CD1c-positive myeloid dendritic cell (primary cell): ENCODE results near the gene LUM.

Experiments
- DNase-seq: peaks from one replicate; pipeline ENCODE4 v3.0.0-alpha.2; 2016; ENCODE audit errors: extremely low spot score

Gene LUM, protein sequence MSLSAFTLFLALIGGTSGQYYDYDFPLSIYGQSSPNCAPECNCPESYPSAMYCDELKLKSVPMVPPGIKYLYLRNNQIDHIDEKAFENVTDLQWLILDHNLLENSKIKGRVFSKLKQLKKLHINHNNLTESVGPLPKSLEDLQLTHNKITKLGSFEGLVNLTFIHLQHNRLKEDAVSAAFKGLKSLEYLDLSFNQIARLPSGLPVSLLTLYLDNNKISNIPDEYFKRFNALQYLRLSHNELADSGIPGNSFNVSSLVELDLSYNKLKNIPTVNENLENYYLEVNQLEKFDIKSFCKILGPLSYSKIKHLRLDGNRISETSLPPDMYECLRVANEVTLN

GRCh38 chr12:91111366-91112325 is at the start of gene LUM:
LUM (minus strand) TSS chr12:91111494; CDS start chr12:91108979, 2,515 bp downstream.
- no peak for DNase-seq

DNA sequence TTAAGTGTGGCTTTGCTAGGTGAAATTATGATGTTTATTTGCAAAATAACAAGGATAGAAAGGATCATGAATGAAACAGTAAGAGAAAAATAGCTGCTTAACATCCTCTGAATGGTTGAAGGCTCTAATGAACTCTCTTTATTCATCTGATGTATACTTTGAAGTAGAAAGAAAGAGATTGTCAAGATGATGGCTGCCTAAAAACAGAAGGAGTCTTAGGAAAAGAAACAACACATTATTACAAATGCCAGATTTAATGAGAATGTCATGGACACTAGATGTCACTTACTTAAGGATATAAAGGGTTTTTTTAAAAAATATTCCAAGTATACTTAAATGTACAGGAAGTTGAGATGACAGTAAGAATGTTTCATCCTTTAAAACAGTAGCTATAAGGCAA is 49.7 kb upstream of the LUM start:
- no peak for DNase-seq

DNA sequence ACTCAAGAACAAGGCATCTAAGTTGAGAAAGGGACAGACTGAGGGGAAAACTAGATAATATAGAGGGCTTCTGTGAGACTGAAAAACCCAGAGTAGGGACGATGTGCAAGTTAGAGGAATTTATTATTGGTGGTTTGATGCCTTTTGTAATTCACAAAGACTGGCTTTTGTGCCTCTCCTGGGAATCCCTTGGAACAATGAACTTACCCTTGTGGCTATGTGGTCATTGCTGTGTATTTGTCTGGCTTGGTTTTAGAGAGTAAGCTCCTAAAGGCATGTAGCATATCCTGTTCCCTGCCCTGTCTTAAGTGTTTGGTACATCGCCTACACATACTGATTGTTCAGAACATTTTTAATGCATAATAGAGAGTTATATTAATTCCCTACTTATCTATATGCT is 44.7 kb upstream of the LUM start:
- no peak for DNase-seq

GRCh38 chr12:91154131-91154530 is 42.8 kb upstream of the LUM start:
- DNase-seq = no peak

- DNase-seq = no peak
These were observed 32.8 kb upstream of the LUM start for GRCh38 chr12:91144053-91144452.

GRCh38 chr12:91143206-91143605 is 31.9 kb upstream of the LUM start:
- DNase-seq = no peak

DNA sequence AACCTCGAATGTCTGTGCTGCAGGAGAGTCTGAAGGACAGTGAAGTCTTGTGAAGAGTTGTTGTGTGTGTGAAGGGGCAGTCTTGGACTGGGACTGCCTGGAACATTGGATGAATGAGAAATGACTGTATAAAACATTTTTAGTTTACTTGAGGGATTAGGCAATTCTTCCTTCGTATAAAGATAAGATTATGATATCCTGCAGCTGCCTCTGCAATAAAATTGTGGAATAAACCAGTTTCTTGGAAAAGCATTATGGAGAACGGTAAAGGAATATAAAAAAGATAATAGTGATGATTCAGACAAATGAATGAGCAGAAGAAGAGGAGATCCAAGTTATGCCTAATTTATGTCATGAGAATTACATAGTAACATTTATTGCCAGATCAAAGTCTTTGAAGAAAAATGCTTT is 30.9 kb upstream of the LUM start:
- no peak for DNase-seq

GRCh38 chr12:91140026-91140931 is 29.0 kb upstream of the LUM start:
- DNase-seq = no peak

DNA sequence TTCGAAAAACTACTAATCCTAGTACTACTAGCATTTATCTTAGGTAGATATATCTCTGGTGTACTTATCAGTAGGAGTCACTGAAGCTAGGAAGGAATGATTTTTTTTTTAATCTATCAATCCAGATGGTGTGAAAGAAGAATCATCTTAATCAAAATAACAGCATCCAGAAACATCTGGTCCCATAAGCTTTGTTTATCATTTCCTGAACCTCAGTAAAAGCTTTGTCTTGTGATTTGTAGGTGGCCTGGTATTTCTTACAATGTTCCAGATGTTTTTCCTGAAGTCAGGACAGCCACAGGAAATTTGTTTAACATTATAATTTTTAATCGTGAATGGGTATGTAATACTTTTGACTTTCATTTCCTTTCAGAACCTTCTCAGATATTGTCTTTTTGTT is 28.0 kb upstream of the LUM start:
- DNase-seq = no peak

- no peak for DNase-seq
These were observed 27.1 kb upstream of the LUM start for GRCh38 chr12:91138337-91138920.

DNA sequence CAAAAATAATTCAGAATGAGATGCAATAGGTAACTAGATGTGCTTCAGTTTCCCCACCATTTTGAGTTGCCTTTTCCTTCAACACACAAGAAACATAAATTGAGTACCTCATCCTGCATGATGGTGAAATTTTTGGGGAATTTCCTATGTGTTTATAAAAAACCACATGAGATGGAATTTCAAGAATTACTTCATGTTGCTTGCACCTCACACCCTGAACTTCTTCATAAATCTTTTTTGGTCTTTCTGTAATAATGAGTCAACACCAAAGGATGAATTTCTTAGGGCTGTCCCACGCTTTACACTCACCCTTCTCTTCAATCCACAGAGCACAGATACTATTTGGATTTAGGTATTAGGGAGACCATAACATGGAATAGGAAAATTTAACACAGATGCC is 22.6 kb upstream of the LUM start:
- no peak for DNase-seq

GRCh38 chr12:91129662-91130362 is 18.5 kb upstream of the LUM start:
- DNase-seq = no peak

DNA sequence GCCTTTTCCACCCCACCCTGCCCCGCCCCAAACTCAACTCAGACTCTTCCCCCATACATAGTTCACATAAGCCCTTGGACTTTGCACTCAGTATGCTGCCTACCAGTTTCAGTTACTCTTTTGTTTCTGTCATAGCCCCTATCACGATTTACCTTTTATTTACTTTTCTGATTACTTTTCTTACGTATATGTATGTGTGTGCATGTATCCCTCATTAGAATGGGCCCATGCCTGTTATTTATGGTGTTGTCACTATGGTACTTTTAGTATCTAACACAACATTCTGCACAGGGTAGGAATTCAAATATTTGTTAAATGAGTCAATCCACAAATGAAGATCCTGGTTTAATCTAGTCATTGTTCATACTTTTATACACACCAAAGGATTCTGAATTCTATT is 16.5 kb upstream of the LUM start:
- DNase-seq = no peak

DNA sequence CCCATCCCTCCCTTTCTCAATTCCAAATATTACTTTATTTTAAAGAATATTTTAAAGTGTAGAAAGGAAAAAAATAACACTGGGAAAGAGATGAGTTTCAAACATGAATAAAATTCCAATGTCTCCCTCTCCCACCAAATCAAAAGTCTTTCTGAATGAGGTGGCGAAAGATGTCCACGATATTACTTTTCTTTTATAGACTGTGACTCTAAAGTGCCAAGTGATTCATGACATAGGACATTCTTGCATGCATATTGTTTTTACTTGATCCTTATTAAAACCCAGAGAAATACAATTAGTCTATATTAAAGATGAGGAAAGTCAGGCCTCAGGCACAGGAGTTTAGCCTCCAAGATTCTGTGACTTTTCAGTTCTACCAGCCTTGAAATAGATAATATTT is 16.0 kb upstream of the LUM start:
- DNase-seq = no peak

DNA sequence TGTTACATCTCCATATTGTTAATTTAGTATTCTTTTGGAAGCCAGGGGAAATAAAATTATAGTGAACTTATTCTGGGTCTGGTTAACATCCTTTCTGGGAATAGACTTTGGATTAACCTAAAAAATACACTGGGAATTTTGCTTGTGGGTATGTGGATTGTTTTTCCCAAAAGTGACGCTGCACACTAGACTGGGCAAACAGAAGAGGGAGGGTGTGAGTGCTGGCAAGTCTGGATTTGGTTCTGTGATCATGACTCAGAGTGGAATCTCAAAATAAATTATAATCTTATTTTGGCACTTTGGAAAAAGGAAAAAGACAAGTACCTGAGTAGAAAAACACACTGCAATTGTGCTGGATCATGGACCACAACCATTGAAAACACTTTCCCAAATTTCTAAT is 15.2 kb upstream of the LUM start:
- no peak for DNase-seq

DNA sequence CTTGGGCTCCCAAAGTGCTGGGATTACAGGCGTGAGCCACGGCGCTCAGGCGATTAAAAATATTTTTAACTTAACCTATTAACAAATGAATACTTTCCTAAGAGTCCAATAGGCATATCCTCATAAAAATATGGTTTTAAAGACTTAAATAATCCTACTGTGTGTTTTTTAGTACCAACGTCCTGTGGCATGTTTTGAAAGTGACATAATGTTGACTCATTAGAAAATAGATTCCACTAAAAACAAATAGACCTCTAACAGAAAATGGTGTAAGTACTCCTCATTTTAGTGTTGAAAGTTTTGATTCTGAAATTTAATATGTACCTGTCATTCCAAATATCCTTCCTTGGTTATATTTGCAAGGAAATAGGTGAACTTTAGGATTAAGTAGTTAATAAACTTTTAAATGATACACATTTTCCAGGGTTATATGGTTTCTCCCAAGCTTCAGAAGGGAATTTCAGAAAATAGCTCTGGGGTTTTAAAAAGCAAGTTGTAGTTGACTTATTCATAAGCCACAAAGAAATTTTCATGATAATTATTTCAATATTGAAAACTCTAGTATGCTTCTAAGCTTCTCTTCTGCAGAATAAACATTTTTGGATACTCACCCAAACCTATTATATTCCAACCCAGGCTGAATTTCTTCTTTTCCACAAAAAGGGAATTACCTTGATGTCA is 12.1 kb upstream of the LUM start:
- no peak for DNase-seq

DNA sequence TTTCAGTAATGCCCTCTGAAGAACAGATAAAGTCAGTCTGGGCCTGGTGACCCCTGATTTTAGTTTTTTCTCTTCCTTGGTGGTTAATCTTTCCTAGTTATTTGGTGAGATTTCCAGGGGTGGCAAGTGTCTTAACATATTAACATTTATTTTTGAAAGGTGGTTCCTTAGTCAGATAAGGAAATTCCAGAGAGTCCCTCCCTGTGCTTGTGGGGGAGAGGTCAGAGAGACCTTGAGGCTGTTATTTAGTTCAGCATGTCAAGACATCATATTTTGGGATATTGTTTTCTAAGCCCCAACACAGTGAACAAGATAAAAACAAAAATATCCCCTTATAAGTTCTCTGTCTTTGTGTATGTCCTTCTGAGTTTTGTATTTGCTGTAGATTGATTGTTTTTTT is 9.5 kb upstream of the LUM start:
- DNase-seq = no peak

GRCh38 chr12:91119089-91119488 is 7.8 kb upstream of the LUM start:
- DNase-seq = no peak

DNA sequence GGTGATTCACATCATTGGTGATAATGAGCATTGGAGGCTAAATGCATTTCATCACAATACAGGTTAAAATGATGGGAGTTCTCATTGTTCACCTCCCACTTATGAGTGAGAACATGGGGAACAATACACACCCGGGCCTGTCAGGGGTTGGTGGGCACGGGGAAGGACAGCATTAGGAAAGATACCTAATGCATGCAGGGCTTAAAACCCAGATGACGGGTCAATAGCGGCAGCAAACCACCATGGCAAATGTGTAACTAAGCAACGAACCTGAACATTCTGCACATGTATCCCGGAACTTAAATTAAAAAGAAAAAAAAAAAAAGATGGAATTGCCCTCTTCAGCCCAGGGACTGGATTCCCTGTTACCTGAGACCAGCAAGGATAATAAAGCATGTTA is 2.3 kb upstream of the LUM start:
- DNase-seq = no peak

GRCh38 chr12:91110311-91110924 is 876 bp downstream of the LUM start:
- no peak for DNase-seq
